Keratinocyte (primary cell): ENCODE measurements around the gene ARHGAP8.

Experiments used
- EZH2 ChIP-seq: IDR thresholded peaks from one replicate; pipeline ENCODE4 v1.6.1; 2012; ENCODE audit warnings: inconsistent platforms, mild to moderate bottlenecking, low read length, moderate library complexity
- TF ChIP-seq, protein P1 (sequence below), 3 experiments: IDR thresholded peaks in 1 of 3; conservative IDR thresholded peaks in 1 of 3; optimal IDR thresholded peaks in 1 of 3; 2 replicates in 2 of 3; 3 replicates in 1 of 3; pipeline versions ENCODE3 to v1.5.1; 2011; ENCODE audit warnings: low read length in 3 of 3, mild to moderate bottlenecking in 3 of 3, moderate library complexity in 2 of 3, control low read depth in 1 of 3, inconsistent platforms in 1 of 3; ENCODE audit not compliant: insufficient read depth in 2 of 3; ENCODE audit errors: extremely low read depth in 1 of 3

DNA sequence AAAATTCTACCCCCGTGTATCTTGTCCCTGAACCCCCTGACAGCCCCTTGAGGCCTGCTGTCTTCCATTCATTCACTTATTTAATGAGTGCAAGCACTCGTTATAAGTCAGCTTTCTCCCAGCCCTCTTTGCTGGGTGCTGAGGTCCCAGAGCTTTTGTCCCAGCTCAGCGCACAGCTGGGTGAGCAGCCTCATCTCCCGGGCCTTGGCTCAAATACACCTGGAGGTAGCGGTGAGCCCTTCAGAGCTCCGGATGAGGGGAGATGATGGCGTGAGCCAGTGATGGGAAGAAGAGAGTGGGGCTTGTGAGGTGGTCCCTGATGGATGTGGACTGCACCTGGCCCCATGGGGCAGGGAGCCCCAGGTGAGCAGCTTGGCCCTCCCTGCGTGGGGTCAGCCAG is 18.1 kb upstream of the ARHGAP8 start:
- TF ChIP-seq, protein P1, sequence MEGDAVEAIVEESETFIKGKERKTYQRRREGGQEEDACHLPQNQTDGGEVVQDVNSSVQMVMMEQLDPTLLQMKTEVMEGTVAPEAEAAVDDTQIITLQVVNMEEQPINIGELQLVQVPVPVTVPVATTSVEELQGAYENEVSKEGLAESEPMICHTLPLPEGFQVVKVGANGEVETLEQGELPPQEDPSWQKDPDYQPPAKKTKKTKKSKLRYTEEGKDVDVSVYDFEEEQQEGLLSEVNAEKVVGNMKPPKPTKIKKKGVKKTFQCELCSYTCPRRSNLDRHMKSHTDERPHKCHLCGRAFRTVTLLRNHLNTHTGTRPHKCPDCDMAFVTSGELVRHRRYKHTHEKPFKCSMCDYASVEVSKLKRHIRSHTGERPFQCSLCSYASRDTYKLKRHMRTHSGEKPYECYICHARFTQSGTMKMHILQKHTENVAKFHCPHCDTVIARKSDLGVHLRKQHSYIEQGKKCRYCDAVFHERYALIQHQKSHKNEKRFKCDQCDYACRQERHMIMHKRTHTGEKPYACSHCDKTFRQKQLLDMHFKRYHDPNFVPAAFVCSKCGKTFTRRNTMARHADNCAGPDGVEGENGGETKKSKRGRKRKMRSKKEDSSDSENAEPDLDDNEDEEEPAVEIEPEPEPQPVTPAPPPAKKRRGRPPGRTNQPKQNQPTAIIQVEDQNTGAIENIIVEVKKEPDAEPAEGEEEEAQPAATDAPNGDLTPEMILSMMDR (optimal IDR thresholded peaks at IDR 0.05 in 1 of 3, IDR thresholded peaks at IDR 0.05 in 1 of 3, conservative IDR thresholded peaks at IDR 0.05 in 1 of 3; ENCODE audit: extremely low read depth in 1 of 3, insufficient read depth in 2 of 3, low read length in 3 of 3): no peak
- no peak for TF ChIP-seq EZH2
